Stimulated activated CD4-positive, alpha-beta T cell treated with anti-CD3 and anti-CD28 coated beads, Interleukin-2, amount 100 ng/mL, for 4 hours (primary cell): ENCODE data around the gene FLRT2.

Source experiments
- DNase-seq: peaks from one replicate; pipeline ENCODE4 v3.0.0-alpha.2; 2020; ENCODE audit warnings: low read depth

The FLRT2 gene

GRCh38 chr14:85530626-85531025 is 682 bp downstream of the FLRT2 start:
- DNase-seq = no peak

GRCh38 chr14:85531141-85531586 is 1.2 kb downstream of the FLRT2 start:
- no peak for DNase-seq

- no peak for DNase-seq
Measured at GRCh38 chr14:85531587-85532373, 1.8 kb downstream of the FLRT2 start.

GRCh38 chr14:85532374-85533022 is 2.6 kb downstream of the FLRT2 start:
- DNase-seq = no peak

- no peak for DNase-seq
Measured at GRCh38 chr14:85533023-85533860, 3.3 kb downstream of the FLRT2 start.

- no peak for DNase-seq
Measured at GRCh38 chr14:85533861-85534291, 3.9 kb downstream of the FLRT2 start.

GRCh38 chr14:85534458-85535293 is 4.7 kb downstream of the FLRT2 start:
- DNase-seq = no peak

- DNase-seq = no peak
Measured at GRCh38 chr14:85535321-85535720, 5.4 kb downstream of the FLRT2 start.

GRCh38 chr14:85535991-85536832 is 6.3 kb downstream of the FLRT2 start:
- no peak for DNase-seq

GRCh38 chr14:85536833-85537190 is 6.9 kb downstream of the FLRT2 start:
- DNase-seq = no peak

GRCh38 chr14:85537526-85537925 is 7.6 kb downstream of the FLRT2 start:
- DNase-seq = no peak

GRCh38 chr14:85538636-85539035 is 8.7 kb downstream of the FLRT2 start:
- DNase-seq = no peak

- DNase-seq = no peak
Measured at GRCh38 chr14:85539510-85539909, 9.6 kb downstream of the FLRT2 start.

- DNase-seq = no peak
Measured at GRCh38 chr14:85542623-85543022, 12.7 kb downstream of the FLRT2 start.

- DNase-seq = no peak
Measured at GRCh38 chr14:85545738-85546137, 15.8 kb downstream of the FLRT2 start.

GRCh38 chr14:85546390-85546789 is 16.4 kb downstream of the FLRT2 start:
- no peak for DNase-seq

- no peak for DNase-seq
Measured at GRCh38 chr14:85549697-85550096, 19.8 kb downstream of the FLRT2 start.

GRCh38 chr14:85554106-85554505 is 24.2 kb downstream of the FLRT2 start:
- no peak for DNase-seq

GRCh38 chr14:85556267-85556666 is 26.3 kb downstream of the FLRT2 start:
- no peak for DNase-seq

- DNase-seq = no peak
Measured at GRCh38 chr14:85558505-85558904, 28.6 kb downstream of the FLRT2 start.

GRCh38 chr14:85562630-85563029 is 32.7 kb downstream of the FLRT2 start:
- no peak for DNase-seq
